Germinal center (tissue), 1 donor: ENCODE results near the gene GORAB.

Source experiments
- DNase-seq: peaks from one replicate; pipeline ENCODE4 v3.0.0; 2012; ENCODE audit warnings: mixed read lengths, low spot score

The GORAB gene

DNA sequence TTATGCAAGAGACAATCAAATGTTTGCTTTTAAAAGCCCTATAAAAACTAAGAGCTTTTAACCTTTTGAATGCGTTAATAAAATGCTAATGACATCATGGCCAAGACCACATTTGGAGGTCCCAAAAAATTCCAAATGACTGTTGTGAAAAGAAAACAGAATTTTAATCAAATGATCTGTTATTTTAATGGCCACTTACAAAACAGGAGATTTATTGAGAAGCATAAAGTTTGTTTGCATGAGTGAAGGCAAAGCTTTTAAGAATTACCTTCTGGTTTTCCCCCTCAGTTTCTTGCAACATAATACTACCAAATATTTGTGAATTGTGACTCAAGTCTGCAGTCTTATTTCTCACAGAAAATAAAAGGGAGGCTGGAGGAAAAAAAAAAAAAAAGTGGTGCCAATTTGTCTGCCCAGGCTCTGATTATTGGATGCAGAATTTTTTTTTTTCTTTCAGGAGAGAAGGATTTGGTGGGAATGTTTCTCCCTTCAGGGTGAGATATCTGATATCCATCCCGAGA is 60.7 kb downstream of the GORAB start:
- no peak for DNase-seq

- DNase-seq = no peak
These were observed 61.4 kb downstream of the GORAB start for GRCh38 chr1:170593173-170594011.

GRCh38 chr1:170594066-170594626 is 62.2 kb downstream of the GORAB start:
- no peak for DNase-seq

- DNase-seq = no peak
These were observed 64.7 kb downstream of the GORAB start for GRCh38 chr1:170596701-170597100.

DNA sequence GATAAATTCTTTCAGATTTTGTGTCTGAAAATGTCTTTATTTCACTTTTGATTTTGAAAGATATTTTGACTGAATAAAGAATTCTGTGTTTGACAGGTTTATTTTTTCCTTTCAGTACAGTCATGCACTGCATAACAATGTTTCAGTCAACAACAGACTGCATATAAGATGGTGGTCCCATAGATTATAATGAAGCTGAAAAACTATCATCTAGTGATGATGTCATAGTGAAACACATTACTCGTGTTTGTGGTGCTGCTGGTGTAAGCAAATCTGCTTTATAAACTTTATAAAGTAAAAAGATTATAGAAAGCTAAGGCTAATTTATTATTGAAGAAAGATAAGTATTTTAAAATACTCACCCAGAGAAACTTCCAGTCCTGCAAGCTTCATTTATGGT is 66.7 kb downstream of the GORAB start:
- no peak for DNase-seq

- no peak for DNase-seq
These were observed 67.1 kb downstream of the GORAB start for GRCh38 chr1:170599033-170599432.

DNA sequence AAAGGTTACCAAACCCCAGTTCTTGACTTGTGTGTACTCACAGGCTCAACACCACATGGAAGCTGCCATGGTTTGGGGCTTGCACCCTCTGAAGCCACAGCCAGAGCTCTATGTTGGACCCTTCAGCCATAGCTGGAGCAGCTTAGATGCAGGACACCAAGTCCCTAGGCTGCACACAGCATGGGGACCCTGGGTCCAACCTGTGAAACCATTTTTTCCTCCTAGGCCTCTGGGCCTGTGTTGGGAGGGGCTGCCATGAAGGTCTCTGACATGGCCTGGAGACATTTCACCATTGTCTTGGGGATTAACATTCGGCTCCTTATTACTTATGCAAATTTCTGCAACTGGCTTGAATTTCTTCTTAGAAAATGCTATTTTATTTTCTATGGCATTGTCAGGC is 69.9 kb downstream of the GORAB start:
- DNase-seq = no peak
